ENCODE measurements around the gene PCDHGA6. TPM values are rescaled to one million over a fixed set of nuclear protein-coding genes. Genes with fewer than 3 reads are reported as not detected.
"Not testable (repeated sequence)": the region's sequence is repeated elsewhere in the genome, so short reads cannot be mapped to it uniquely, and the experiment has no call there.

Gene PCDHGA6
- total RNA-seq, 2 donors from 2014 or later = 0.55 to 3.8 TPM

DNA sequence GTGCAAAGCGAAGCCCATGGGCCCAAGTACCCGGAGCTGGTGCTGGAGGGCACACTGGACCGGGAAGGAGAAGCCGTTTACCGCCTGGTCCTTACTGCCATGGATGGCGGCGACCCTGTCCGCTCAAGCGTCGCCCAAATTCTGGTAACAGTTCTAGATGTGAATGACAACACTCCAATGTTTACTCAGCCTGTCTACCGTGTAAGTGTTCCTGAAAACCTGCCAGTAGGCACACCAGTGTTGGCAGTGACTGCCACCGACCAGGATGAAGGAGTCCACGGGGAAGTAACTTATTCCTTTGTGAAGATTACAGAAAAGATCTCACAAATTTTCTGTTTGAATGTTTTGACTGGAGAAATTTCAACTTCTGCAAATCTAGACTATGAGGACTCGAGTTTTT, 936 bp downstream of the PCDHGA6 start:
- no peak overlapping the region for H3K4me3 Mint-ChIP-seq
- Histone ChIP-seq H3K9ac (ENCODE audit: extremely low read depth, low read length, poor library complexity, severe bottlenecking) (no peak overlapping the region), H3K27ac (ENCODE audit: low read depth, low read length) (no peak overlapping the region), H3K27me3 (ENCODE audit: control insufficient read depth, insufficient read depth, low read length, poor library complexity, severe bottlenecking) (no peaks in the 10 kb centered on the region), H3K4me3 (ENCODE audit: low read length) (no peak overlapping the region), H3K9me3 (ENCODE audit: control insufficient read depth, low read length) (peaks cover 52% of the 10 kb centered on the region), H3K4me1 (ENCODE audit: control insufficient read depth, insufficient read depth, low read length) (no peaks in the 10 kb centered on the region), H3K36me3 (ENCODE audit: control insufficient read depth, insufficient read depth, low read length) (no peaks in the 10 kb centered on the region)
- peaks cover 49% of the 10 kb centered on the region for H3K36me3 Mint-ChIP-seq (ENCODE audit: low read depth)
- H3K9me3 Mint-ChIP-seq = peaks cover 60% of the 10 kb centered on the region
- 95 to 96% methylated on average over 11 to 14 of the region's 14 CpGs for WGBS, 2 experiments (ENCODE audit: insufficient coverage in 1 of 2, insufficient read length in 1 of 2)
- no peak for DNase-seq
- H3K27me3 Mint-ChIP-seq (ENCODE audit: insufficient read depth) = no peaks in the 10 kb centered on the region
- H3K4me1 Mint-ChIP-seq = no peaks in the 10 kb centered on the region
- no peak overlapping the region for H3K27ac Mint-ChIP-seq
- TF ChIP-seq, protein P1, sequence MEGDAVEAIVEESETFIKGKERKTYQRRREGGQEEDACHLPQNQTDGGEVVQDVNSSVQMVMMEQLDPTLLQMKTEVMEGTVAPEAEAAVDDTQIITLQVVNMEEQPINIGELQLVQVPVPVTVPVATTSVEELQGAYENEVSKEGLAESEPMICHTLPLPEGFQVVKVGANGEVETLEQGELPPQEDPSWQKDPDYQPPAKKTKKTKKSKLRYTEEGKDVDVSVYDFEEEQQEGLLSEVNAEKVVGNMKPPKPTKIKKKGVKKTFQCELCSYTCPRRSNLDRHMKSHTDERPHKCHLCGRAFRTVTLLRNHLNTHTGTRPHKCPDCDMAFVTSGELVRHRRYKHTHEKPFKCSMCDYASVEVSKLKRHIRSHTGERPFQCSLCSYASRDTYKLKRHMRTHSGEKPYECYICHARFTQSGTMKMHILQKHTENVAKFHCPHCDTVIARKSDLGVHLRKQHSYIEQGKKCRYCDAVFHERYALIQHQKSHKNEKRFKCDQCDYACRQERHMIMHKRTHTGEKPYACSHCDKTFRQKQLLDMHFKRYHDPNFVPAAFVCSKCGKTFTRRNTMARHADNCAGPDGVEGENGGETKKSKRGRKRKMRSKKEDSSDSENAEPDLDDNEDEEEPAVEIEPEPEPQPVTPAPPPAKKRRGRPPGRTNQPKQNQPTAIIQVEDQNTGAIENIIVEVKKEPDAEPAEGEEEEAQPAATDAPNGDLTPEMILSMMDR (conservative IDR thresholded peaks at IDR 0.05) = no peak

GRCh38 chr5:141375444-141376155, 1.9 kb downstream of the PCDHGA6 start:
- Mint-ChIP-seq H3K36me3 (ENCODE audit: low read depth) (peaks cover 42% of the 10 kb centered on the region), H3K9me3 (peaks cover 52% of the 10 kb centered on the region)
- H3K4me3 Mint-ChIP-seq; H3K27ac Mint-ChIP-seq; H3K27me3 ChIP-seq (ENCODE audit: control insufficient read depth, insufficient read depth, low read length, poor library complexity, severe bottlenecking); H3K9ac ChIP-seq (ENCODE audit: extremely low read depth, low read length, poor library complexity, severe bottlenecking); DNase-seq; H3K4me3 ChIP-seq (ENCODE audit: low read length); H3K27ac ChIP-seq (ENCODE audit: low read depth, low read length); H3K27me3 Mint-ChIP-seq (ENCODE audit: insufficient read depth); H3K4me1 Mint-ChIP-seq; H3K4me1 ChIP-seq (ENCODE audit: control insufficient read depth, insufficient read depth, low read length); H3K36me3 ChIP-seq (ENCODE audit: control insufficient read depth, insufficient read depth, low read length): not testable (repeated sequence)
- TF ChIP-seq, protein P1 (conservative IDR thresholded peaks at IDR 0.05) = peak; percentile 16
- WGBS, 2 experiments (ENCODE audit: insufficient coverage in 1 of 2, insufficient read length in 1 of 2) = 88 to 96% methylated on average over 8 to 36 of the region's 48 CpGs
- peaks cover 48% of the 10 kb centered on the region for H3K9me3 ChIP-seq (ENCODE audit: control insufficient read depth, low read length)

DNA sequence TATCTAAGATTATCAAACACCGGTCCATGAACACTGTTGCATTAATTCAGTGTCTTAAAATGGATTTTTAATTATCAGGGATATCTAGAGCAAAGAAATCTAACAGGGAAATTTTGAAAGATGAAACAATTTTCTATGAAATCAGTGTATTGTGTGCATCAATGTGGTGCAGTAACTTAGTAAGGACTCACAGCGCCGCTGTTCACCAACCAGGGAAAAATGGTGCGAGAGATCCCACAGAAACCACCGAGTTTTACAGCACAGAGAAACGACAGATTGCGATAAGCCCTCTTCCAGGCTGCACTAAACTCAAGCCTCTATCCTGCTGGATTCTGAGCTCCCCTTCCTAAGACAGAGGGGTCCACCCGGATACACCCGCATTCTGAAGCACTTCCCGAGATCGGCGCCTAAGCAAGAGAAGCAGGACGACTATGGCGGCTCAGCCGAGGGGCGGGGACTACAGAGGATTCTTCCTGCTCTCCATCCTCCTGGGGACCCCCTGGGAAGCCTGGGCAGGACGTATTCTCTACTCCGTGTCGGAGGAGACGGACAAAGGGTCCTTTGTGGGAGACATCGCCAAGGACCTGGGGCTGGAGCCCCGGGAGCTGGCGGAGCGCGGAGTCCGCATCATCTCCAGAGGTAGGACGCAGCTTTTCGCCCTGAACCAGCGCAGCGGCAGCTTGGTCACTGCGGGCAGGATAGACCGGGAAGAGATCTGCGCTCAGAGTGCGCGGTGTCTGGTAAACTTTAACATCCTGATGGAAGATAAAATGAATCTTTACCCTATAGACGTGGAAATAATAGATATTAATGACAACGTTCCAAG, 9.0 kb downstream of the PCDHGA6 start, which contains the start of gene PCDHGA7:
Gene PCDHGA7 (plus strand): TSS at position 274 of the 826 bp plus-strand sequence. CDS start 158 bp downstream, at position 432.
- H3K4me3 Mint-ChIP-seq = no peak within 1 kb of the TSS
- TF ChIP-seq, protein P1 (conservative IDR thresholded peaks at IDR 0.05) = no peak
- Histone ChIP-seq H3K9me3 (ENCODE audit: control insufficient read depth, low read length) (peaks cover 38% of the 10 kb centered on the region), H3K4me3 (ENCODE audit: low read length) (no peak within 1 kb of the TSS), H3K4me1 (ENCODE audit: control insufficient read depth, insufficient read depth, low read length) (no peaks in the 10 kb centered on the region), H3K27ac (ENCODE audit: low read depth, low read length) (no peak within 1 kb of the TSS), H3K27me3 (ENCODE audit: control insufficient read depth, insufficient read depth, low read length, poor library complexity, severe bottlenecking) (no peaks in the 10 kb centered on the region), H3K36me3 (ENCODE audit: control insufficient read depth, insufficient read depth, low read length) (no peaks in the 10 kb centered on the region), H3K9ac (ENCODE audit: extremely low read depth, low read length, poor library complexity, severe bottlenecking) (no peak within 1 kb of the TSS)
- no peaks in the 10 kb centered on the region for H3K27me3 Mint-ChIP-seq (ENCODE audit: insufficient read depth)
- peaks cover 42% of the 10 kb centered on the region for H3K9me3 Mint-ChIP-seq
- peaks cover 23% of the 10 kb centered on the region for H3K36me3 Mint-ChIP-seq (ENCODE audit: low read depth)
- H3K4me1 Mint-ChIP-seq = no peaks in the 10 kb centered on the region
- DNase-seq = no peak
- no peak within 1 kb of the TSS for H3K27ac Mint-ChIP-seq
- 91 to 95% methylated on average over 33 to 37 of the region's 37 CpGs for WGBS, 2 experiments (ENCODE audit: insufficient coverage in 1 of 2, insufficient read length in 1 of 2)
